Measurements from ENCODE around the gene F3.

F3 gene

GRCh38 chr1:94526152-94526980, 15.2 kb downstream of the F3 start:
- DNase-seq = no peak

DNA sequence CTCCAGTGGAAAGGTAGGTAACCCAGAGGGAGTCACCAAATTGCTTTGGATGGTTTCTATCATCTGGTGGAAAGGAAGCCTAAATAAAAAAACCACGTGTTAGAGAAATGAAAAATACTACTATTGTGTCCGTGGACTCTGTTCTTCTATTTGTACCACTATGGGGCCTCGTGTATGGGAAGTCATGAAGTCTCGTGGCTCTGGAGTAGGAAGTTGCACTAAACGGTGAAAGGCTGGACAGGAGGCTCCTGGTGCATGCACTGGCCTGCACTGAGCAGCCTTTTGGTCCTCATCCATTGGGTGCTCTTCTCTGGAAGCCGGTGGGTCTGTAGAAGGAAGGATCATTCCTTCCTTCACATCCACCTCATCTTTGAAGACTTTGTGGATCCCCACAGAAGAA, 17.0 kb downstream of the F3 start:
- no peak for DNase-seq

- no peak for DNase-seq
Measured at GRCh38 chr1:94522304-94522703, 19.3 kb downstream of the F3 start.

DNA sequence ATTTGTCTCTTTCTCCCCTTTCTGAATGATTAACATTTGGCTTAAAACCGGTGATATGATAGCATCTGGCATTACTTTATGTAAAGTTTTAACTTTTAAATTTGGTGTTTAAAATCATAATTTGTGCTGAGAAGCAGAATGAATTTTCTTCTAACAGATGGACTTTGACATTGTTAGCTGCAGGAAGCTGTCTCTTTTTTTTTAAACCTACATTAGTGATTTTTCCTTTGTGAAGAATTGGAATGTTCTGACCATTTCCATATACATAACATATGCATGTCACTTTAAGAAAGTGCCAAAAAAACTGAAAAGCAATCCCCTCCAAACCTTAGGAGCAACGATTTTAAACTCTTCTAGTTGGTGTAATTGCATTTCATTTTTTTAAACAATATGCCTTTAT, 22.2 kb downstream of the F3 start:
- DNase-seq = no peak

DNA sequence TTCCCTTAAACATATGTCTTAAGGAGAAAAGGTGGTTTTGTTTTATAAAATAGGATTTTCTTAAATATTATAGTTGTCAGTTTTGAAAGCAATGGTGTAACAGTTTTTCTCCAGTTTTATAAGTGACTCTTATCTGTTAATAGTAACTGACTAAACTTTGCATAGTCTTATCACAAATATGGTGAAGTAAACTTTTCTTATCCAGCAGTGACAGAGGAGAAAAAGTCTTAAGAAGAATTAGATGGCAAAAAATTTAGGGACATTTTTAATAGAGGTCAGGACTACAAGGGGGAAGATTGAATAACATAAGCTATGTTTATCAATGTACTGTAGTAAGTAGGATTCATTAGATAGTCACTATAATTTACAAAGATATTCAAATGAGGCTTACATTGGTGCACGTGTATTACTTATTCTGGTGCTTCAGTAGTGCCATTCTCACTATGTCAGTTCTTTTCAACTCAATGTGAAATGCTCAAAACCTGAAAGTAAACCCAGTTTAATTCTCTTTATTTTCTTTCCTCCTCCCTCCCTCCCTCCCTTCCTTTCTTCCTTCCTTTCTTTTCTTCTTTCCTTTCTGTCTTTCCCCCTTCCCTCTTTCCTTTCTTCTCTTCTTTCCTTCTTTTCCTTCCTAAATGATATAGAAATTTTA, 26.1 kb downstream of the F3 start:
- DNase-seq = no peak

GRCh38 chr1:94514095-94514727, 27.3 kb downstream of the F3 start:
- no peak for DNase-seq

DNA sequence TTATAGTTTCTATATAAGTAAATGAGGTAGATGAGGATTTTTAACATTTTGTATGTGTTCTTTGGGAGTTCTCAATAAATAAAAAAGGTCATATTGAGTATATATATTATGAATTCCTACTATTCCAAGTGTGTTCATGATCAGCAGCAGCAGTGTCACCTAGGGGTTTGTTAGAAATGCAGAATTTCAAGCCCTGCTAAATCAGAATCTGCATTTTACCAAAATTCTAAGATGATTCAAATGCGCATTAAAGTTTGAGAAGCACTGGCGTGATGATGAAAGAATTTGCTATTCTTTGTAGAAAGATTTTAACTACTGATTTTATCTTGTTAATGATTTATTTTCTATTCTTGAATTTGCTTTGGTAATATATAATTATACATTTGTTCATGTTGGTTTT, 28.7 kb downstream of the F3 start:
- DNase-seq = no peak

GRCh38 chr1:94504601-94505000, 37.0 kb downstream of the F3 start:
- DNase-seq = no peak

GRCh38 chr1:94503153-94503552, 38.4 kb downstream of the F3 start:
- DNase-seq = no peak

- DNase-seq = no peak
Measured at GRCh38 chr1:94501935-94502334, 39.6 kb downstream of the F3 start.

- DNase-seq = no peak
Measured at GRCh38 chr1:94501426-94501825, 40.1 kb downstream of the F3 start.

DNA sequence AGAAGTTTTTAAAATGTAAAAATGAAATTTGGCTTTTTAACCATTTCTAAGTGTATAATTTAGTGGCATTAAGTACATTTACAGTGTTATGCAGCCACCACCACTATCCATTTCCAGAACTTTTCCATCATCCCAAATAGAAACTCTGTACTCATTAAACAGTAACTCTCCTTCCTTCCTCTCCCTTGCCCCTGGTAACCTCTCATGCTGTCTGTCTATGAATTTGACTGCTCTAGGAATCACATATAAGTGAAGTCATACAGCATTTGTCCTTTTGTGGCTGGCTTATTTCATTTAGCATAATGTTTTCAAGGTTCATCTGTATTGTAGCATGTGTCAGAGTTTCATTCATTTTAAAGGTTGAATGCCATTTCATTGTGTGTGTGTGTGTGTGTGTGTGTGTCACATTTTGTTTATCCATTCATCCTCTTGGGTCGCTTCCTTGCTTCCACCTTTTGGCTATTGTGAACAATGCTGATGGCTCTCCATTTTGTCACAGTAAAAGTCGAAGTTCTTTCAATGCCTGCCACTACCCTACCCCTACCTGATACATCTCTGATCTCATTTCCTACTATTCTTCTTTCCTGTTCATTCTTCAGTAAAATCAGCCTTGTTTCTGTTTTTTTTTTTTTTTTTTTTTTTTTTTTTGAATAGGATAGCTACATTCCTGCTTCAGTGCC, 45.3 kb downstream of the F3 start:
- no peak for DNase-seq

DNA sequence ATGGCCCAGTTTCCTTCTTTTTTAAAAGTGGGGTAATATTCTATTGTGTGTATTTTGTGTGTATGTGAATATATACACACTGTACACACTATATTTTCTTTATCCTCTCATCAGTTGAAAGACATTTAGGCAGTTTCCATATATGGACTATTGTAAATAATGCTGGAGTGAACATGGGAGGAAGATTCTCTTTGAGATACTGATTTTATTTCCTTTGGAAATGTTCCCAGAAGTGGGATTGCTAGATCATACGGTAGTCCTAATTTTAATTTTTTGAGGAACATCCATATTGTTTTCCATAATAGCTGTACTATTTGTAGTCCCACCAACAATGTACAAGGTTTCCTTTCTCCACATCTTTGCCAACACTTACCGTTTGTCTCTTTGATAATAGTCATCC, 51.0 kb downstream of the F3 start:
- no peak for DNase-seq

DNA sequence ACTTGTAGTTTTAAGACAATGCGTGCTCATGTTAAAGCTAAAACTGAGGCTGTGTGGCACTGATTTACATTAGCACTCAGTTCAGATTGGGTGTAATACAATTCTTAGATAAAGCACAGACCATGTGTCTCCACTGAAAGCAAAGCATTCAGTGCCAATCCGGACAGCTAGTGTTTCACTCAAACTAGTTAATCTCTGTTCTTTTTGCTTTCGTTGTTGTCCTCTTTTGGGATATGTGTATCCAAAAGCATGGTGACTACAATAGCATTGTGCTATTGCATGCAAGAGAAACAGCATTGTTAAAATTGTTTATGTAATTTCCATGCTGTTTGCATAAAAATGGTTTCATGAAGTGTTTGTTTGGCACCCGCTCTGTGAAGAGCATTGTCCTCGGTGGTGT, 54.6 kb downstream of the F3 start:
- DNase-seq = no peak

GRCh38 chr1:94481473-94481933, 60.1 kb downstream of the F3 start:
- DNase-seq = peak; percentile 2

- no peak for DNase-seq
Measured at GRCh38 chr1:94479682-94480081, 61.9 kb downstream of the F3 start.

All from activated effector memory CD4-positive, alpha-beta T cell treated with Interleukin-2 at 50 U/mL for 16 hours (primary cell).